Colonic mucosa (tissue), 4 donors: ENCODE data around the gene HHAT. TPM values are rescaled to one million over a fixed set of nuclear protein-coding genes. Genes with fewer than 3 reads are reported as not detected.

Experiments used
- DNase-seq: peaks from one replicate; pipeline ENCODE4 v3.0.0-alpha.2; 2020
- H3K27ac ChIP-seq: fragments of 200-600 bp; one replicate; pipeline ENCODE4 v1.8.0; 2021
- H3K27me3 ChIP-seq: fragments of 200-600 bp; one replicate; pipeline ENCODE4 v1.8.0; 2021
- H3K36me3 ChIP-seq: fragments of 200-600 bp; one replicate; pipeline ENCODE4 v1.8.0; 2021
- H3K4me1 ChIP-seq: fragments of 200-600 bp; one replicate; pipeline ENCODE4 v1.8.0; 2021; ENCODE audit warnings: mild to moderate bottlenecking
- H3K4me3 ChIP-seq: fragments of 200-600 bp; one replicate; pipeline ENCODE4 v1.8.0; 2021
- H3K9ac ChIP-seq, 2 donors: one replicate each; pipeline ENCODE4 v1.7.0; 2013; ENCODE audit warnings: control low read depth in 2 of 2, low read depth in 2 of 2, low read length in 2 of 2
- H3K9me3 ChIP-seq: fragments of 200-600 bp; one replicate; pipeline ENCODE4 v1.8.0; 2021
- CTCF ChIP-seq: fragments of 200-600 bp; IDR thresholded peaks from one replicate; pipeline ENCODE4 v1.8.0; 2022; ENCODE audit warnings: antibody characterized with exemption, mild to moderate bottlenecking
- intact Hi-C: fragments of 100-400 bp; cut with DNase I; formaldehyde crosslinking; loops from one replicate; pipeline ENCODE4 v1.14.1; 2022
- total RNA-seq, 2 donors: library from RNA; stranded (reverse); fragmentation: NEBNext Ultra II Directional in 1 of 2; extraction: Animal tissue kit (Norgen Biotek cat#: 25700) in 1 of 2; gene quantifications; one replicate each; pipeline ENCODE4 v1.2.1, GENCODE V29; 2021
- donor health status: healthy.
- donor health status: DM: no; HTN: no; CAD: no.
- donor health status: DM: no; HTN: no; CAD: no.

HHAT gene
- total RNA-seq, 2 donors from 2014 or later: 3.2 to 4.9 TPM

DNA sequence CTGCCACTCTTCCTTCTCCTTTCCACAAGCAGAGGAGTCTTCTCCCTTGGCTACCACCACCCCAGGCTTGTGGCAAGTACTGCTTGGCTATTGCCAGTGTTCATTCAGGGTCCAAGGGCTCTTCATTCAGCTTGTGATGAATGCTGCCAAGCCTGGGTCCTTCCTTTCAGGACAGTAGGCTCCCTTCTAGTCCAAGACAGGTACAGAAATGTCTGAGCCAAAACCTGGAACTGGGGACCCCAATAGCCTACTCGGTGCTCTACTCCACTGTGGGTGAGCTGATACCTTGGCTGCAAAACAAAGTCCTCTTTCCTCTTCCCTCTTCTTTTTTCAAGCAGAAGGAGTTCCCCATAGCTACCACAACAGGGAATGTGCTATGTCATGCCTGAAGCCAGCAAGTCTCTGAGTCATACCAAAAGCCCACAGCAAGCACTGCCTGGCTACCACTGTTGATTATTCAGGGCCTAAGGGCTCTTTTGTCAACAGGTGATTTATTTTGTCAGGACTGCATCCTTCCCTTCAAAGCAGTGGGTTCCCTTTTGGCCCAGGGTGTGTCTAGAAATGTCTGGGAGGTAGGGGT, 268.9 kb downstream of the HHAT start:
- Histone ChIP-seq H3K27me3 (no peaks in the 10 kb centered on the region), H3K36me3 (no peaks in the 10 kb centered on the region), H3K9ac (no peak overlapping the region), H3K9me3 (no peaks in the 10 kb centered on the region), H3K4me3 (no peak overlapping the region), H3K27ac (no peak overlapping the region), H3K4me1 (no peaks in the 10 kb centered on the region)
- DNase-seq: no peak
- intact Hi-C loops: no loop called here
- TF ChIP-seq CTCF: no peak

- DNase-seq: no peak
- no peak overlapping the region for H3K4me3 ChIP-seq
- no peak overlapping the region for H3K27ac ChIP-seq
- no peaks in the 10 kb centered on the region for H3K4me1 ChIP-seq
- H3K9me3 ChIP-seq: no peaks in the 10 kb centered on the region
- H3K27me3 ChIP-seq: no peaks in the 10 kb centered on the region
- intact Hi-C loops: no loop called here
- TF ChIP-seq CTCF: no peak
- no peaks in the 10 kb centered on the region for H3K36me3 ChIP-seq
- no peak overlapping the region for H3K9ac ChIP-seq
Observed at GRCh38 chr1:210598135-210598652, 269.5 kb downstream of the HHAT start.

DNA sequence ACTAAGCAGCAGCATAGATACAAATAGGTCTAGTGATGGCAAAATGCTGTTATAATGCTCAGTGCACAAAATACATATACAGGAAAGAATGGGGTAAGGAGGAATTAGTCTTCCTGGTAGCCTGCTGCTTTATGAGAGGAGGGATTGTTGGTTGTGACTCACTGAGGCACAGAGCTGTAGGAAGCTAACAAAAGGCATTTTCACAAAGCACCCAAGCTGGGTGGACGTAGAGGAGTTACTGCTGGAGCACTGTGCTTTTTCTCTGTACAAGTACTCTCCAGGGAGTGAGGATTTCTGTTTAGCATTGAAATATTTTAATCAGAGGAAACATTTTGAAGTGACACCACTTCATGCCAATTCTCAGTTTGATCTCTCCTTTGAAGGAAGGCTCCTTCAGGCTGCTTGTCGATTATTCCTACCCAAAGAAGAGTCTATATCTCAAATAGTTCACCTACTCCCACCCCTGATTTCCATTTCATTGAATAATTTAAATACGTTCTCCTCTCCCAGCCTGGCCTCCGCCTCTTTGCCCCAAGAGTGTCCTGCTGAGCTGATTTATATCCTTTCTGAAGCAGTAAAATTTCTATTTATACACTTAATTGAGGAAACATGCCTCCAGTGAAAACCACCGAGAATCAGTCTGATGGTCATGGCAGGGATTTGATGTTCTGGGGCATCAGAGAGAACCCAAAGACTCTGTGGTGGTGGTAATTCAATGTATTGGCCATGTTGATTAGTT, 271.9 kb downstream of the HHAT start:
- Histone ChIP-seq H3K9me3 (no peaks in the 10 kb centered on the region), H3K27ac (no peak overlapping the region), H3K4me3 (no peak overlapping the region), H3K27me3 (no peaks in the 10 kb centered on the region), H3K9ac (no peak overlapping the region), H3K4me1 (no peaks in the 10 kb centered on the region), H3K36me3 (no peaks in the 10 kb centered on the region)
- TF ChIP-seq CTCF: no peak
- no peak for DNase-seq
- intact Hi-C loops: no loop called here

DNA sequence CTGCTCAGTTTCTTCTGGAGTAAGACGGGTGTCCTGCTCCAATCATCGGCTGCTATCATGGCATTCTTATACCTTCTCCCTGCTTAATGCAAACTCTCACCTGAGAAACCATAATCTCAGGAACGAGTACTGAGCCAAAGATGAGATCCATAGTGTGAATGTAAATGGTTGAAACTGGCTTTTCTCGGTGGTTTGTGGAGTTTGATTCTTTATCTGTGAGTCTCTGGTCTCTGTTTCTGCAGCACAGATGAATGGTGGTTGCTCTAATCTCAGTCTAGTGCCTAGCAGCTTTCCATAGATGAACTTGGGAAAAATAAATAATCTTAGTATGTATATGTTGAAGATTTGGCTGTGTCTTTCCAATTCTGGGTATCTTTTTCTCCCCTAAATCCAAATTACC, 274.4 kb downstream of the HHAT start:
- intact Hi-C loops: no loop called here
- H3K36me3 ChIP-seq: no peaks in the 10 kb centered on the region

DNA sequence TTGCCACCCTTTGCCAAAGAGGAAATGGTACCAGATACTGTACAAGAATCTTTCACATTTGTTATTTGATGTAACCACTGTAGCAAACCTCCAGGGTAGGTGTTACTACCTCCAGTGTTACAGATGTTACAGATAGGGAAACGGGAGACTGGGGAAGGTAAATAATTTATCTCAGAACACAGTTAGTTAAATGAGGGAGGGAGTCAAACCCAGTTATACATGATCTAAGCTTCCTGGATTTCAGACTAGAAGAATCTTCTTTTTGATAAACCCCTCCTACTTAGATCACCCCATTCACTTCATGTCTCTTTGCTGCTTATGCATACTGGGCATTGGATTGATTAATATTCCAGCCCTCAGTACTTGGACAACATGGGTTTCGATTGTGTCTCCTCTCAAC, 276.4 kb downstream of the HHAT start:
- intact Hi-C loops: no loop called here
- no peak for TF ChIP-seq CTCF
- Histone ChIP-seq H3K27me3 (no peaks in the 10 kb centered on the region), H3K27ac (no peak overlapping the region), H3K36me3 (no peaks in the 10 kb centered on the region), H3K9ac (no peak overlapping the region), H3K4me1 (no peaks in the 10 kb centered on the region), H3K9me3 (no peaks in the 10 kb centered on the region), H3K4me3 (no peak overlapping the region)
- no peak for DNase-seq

More for the DNA sequence above, 274.4 kb downstream of the HHAT start:
- no peaks in the 10 kb centered on the region for H3K27me3 ChIP-seq
- no peak overlapping the region for H3K9ac ChIP-seq
- no peak for DNase-seq
- no peak overlapping the region for H3K27ac ChIP-seq
- no peaks in the 10 kb centered on the region for H3K9me3 ChIP-seq
- no peak overlapping the region for H3K4me3 ChIP-seq
- H3K4me1 ChIP-seq: no peaks in the 10 kb centered on the region
- no peak for TF ChIP-seq CTCF
